Transverse colon (tissue), 4 donors: ENCODE data around the gene SMOC1. TPM values are rescaled to one million over a fixed set of nuclear protein-coding genes. Genes with fewer than 3 reads are reported as not detected.

Experiments used
- DNase-seq: peaks from one replicate; pipeline ENCODE4 v3.0.0-alpha.2; 2019
- H3K27ac ChIP-seq, 4 donors: fragments of 200-600 bp; sonication (generic); 2 replicates each; pipeline ENCODE4 v1.5.1; 2016 to 2018; ENCODE audit warnings: inconsistent platforms in 4 of 4
- H3K27me3 ChIP-seq: fragments of 200-600 bp; sonication (generic); 2 replicates; pipeline ENCODE4 v1.5.1; 2017; ENCODE audit warnings: inconsistent platforms
- H3K36me3 ChIP-seq, 4 donors: fragments of 200-600 bp; sonication (generic); 2 replicates each; pipeline ENCODE4 v1.5.1; 2017 to 2019; ENCODE audit warnings: inconsistent platforms in 4 of 4
- H3K4me1 ChIP-seq, 4 donors: fragments of 200-600 bp; sonication (generic); 2 replicates each; pipeline ENCODE4 v1.5.1; 2017 to 2020; ENCODE audit warnings: inconsistent platforms in 4 of 4
- H3K4me3 ChIP-seq, 4 donors: fragments of 200-600 bp; sonication (generic); 1 replicate in 1 of 4; 2 replicates in 3 of 4; pipeline versions ENCODE4 v1.5.1 to v1.6.1; 2017 to 2019; ENCODE audit warnings: inconsistent platforms in 4 of 4
- H3K9me3 ChIP-seq, 2 donors: fragments of 200-600 bp; sonication (generic); 2 replicates each; pipeline ENCODE4 v1.5.1; 2017 to 2019; ENCODE audit warnings: inconsistent platforms in 2 of 2
- EP300 ChIP-seq: sonication (generic); formaldehyde crosslinking; IDR thresholded peaks from one replicate; pipeline ENCODE4 v1.6.1; 2017; ENCODE audit warnings: antibody characterized with exemption, low read depth
- POLR2A ChIP-seq: fragments of 450-650 bp; IDR thresholded peaks from one replicate; pipeline ENCODE4 v1.6.1; 2016; ENCODE audit warnings: antibody characterized with exemption, mild to moderate bottlenecking, moderate library complexity
- POLR2AphosphoS5 ChIP-seq, 3 donors: sonication (generic); formaldehyde crosslinking; IDR thresholded peaks; one replicate each; pipeline ENCODE4 v1.6.1; 2016; ENCODE audit warnings: antibody characterized with exemption in 3 of 3
- WGBS, 2 donors: methylation state at CpG; one replicate each; pipeline ENCODE4 v1.1.5; 2018; ENCODE audit warnings: low coverage in 1 of 2; 5-methylcytosine and 5-hydroxymethylcytosine counted together
- in situ Hi-C, 4 donors: fragments of 200-750 bp; cut with MboI; loops; one replicate each; pipeline versions ENCODE4 v1.15.0 to v1.15.1; 2017; ENCODE audit warnings: low sequenced_read_pairs in 3 of 4, low pct_ligation_motif_present in 1 of 4, low pct_unique_long_range_greater_than_20kb in 1 of 4
- intact Hi-C: fragments of 100-400 bp; cut with DNase I; formaldehyde crosslinking; loops from one replicate; pipeline ENCODE4 v1.15.1; 2023; ENCODE audit warnings: low total_unique reads
- total RNA-seq, 4 donors: library from RNA; depleted of rRNA; stranded (reverse); fragments of >200 nt; gene quantifications; one replicate each; pipeline ENCODE4 v1.1.0, GENCODE V29; 2016
- TF ChIP-seq, protein P1 (sequence below), 5 experiments: fragments of 200-600 bp in 3 of 5; fragments of 450-650 bp in 2 of 5; sonication (generic) in 3 of 5; IDR thresholded peaks; 1 replicate in 2 of 5; 2 replicates in 3 of 5; pipeline ENCODE4 v1.5.1; 2016 to 2017; ENCODE audit warnings: antibody characterized with exemption in 5 of 5, inconsistent platforms in 3 of 5, mild to moderate bottlenecking in 2 of 5, moderate library complexity in 1 of 5

SMOC1 gene
- total RNA-seq, 4 donors from 2014 or later, result 0.82 to 1.3 TPM; not detected in 2

GRCh38 chr14:69895109-69895508 is 15.9 kb downstream of the SMOC1 start:
- Histone ChIP-seq H3K36me3 (no peaks in the 10 kb centered on the region), H3K27me3 (peaks cover 4% of the 10 kb centered on the region), H3K9me3 (peaks cover 0 to 3% of the 10 kb centered on the region in 2 donors), H3K27ac (no peak overlapping the region), H3K4me1 (no peaks in the 10 kb centered on the region), H3K4me3 (no peak overlapping the region)
- no peak for DNase-seq
- intact Hi-C loops (no loop called here), in situ Hi-C loops (no loop called here)
- WGBS, 2 donors, result 76% methylated on average over 5 of the region's 5 CpGs; no CpG with 5 or more reads in 1 of the 2 donors
- TF ChIP-seq, protein P1, sequence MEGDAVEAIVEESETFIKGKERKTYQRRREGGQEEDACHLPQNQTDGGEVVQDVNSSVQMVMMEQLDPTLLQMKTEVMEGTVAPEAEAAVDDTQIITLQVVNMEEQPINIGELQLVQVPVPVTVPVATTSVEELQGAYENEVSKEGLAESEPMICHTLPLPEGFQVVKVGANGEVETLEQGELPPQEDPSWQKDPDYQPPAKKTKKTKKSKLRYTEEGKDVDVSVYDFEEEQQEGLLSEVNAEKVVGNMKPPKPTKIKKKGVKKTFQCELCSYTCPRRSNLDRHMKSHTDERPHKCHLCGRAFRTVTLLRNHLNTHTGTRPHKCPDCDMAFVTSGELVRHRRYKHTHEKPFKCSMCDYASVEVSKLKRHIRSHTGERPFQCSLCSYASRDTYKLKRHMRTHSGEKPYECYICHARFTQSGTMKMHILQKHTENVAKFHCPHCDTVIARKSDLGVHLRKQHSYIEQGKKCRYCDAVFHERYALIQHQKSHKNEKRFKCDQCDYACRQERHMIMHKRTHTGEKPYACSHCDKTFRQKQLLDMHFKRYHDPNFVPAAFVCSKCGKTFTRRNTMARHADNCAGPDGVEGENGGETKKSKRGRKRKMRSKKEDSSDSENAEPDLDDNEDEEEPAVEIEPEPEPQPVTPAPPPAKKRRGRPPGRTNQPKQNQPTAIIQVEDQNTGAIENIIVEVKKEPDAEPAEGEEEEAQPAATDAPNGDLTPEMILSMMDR (IDR thresholded peaks at IDR 0.05), result no peak
- TF ChIP-seq EP300 (no peak), POLR2AphosphoS5 (IDR thresholded peaks at IDR 0.05) (no peak), POLR2A (no peak)

- no peaks in the 10 kb centered on the region for H3K36me3 ChIP-seq
- intact Hi-C loops, result no loop called here
- TF ChIP-seq POLR2A (no peak), POLR2AphosphoS5 (IDR thresholded peaks at IDR 0.05) (no peak), EP300 (no peak)
- TF ChIP-seq, protein P1 (IDR thresholded peaks at IDR 0.05), result no peak
These were observed 16.9 kb downstream of the SMOC1 start for GRCh38 chr14:69896080-69896479.

GRCh38 chr14:69896972-69897371 is 17.8 kb downstream of the SMOC1 start:
- H3K36me3 ChIP-seq, result no peaks in the 10 kb centered on the region
- no peaks in the 10 kb centered on the region for H3K27me3 ChIP-seq
- H3K4me1 ChIP-seq, result no peaks in the 10 kb centered on the region
- no peak overlapping the region for H3K27ac ChIP-seq
- no peak for DNase-seq
- in situ Hi-C loops (no loop called here), intact Hi-C loops (no loop called here)
- peaks cover 0 to 3% of the 10 kb centered on the region in 2 donors for H3K9me3 ChIP-seq
- no peak overlapping the region for H3K4me3 ChIP-seq
- TF ChIP-seq EP300 (no peak), POLR2A (no peak), POLR2AphosphoS5 (IDR thresholded peaks at IDR 0.05) (no peak)
- TF ChIP-seq, protein P1 (IDR thresholded peaks at IDR 0.05), result no peak
- 56% methylated on average over 2 of the region's 2 CpGs; no CpG with 5 or more reads in 1 of the 2 donors for WGBS, 2 donors

More at GRCh38 chr14:69896080-69896479, 16.9 kb downstream of the SMOC1 start:
- H3K4me1 ChIP-seq, result no peaks in the 10 kb centered on the region
- in situ Hi-C loops, result no loop called here
- DNase-seq, result no peak
- WGBS, 2 donors, result 85 to 100% methylated on average over 1 to 2 of the region's 2 CpGs
- no peak overlapping the region for H3K27ac ChIP-seq
- no peak overlapping the region for H3K4me3 ChIP-seq
- H3K27me3 ChIP-seq, result peaks cover 4% of the 10 kb centered on the region
- peaks cover 0 to 3% of the 10 kb centered on the region in 2 donors for H3K9me3 ChIP-seq

DNA sequence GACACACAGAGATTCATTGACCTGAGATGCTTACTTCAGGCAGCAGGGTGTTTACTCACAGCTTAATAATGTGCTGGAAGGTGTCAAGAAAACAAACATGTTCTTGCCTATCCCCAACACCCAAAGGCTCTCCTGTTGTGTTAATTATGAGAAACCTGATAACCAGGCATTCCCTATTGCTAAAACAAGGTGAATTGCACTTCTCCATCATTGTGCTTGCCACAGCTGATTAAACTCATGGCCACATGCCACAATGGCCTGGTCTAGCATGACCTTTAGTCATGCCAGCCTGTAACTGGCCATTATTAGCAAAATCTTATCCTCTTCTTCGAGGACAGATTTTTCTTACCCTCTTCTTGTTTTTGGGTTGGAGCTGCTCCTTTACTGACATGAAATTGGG is 21.4 kb downstream of the SMOC1 start:
- intact Hi-C loops, result no loop called here
- in situ Hi-C loops, result no loop called here
- peaks cover 0 to 3% of the 10 kb centered on the region in 2 donors for H3K9me3 ChIP-seq
- H3K36me3 ChIP-seq, result no peaks in the 10 kb centered on the region
- H3K27ac ChIP-seq, result no peak overlapping the region
- no peak overlapping the region for H3K4me3 ChIP-seq
- DNase-seq, result no peak
- TF ChIP-seq, protein P1 (IDR thresholded peaks at IDR 0.05), result no peak
- TF ChIP-seq POLR2AphosphoS5 (IDR thresholded peaks at IDR 0.05) (no peak), EP300 (no peak), POLR2A (no peak)
- H3K4me1 ChIP-seq, result no peaks in the 10 kb centered on the region
- WGBS, 2 donors, result 76% methylated on average over 1 of the region's 1 CpG; no CpG with 5 or more reads in 1 of the 2 donors
- no peaks in the 10 kb centered on the region for H3K27me3 ChIP-seq
